ENCODE measurements around the gene PRKCB.
A peak's percentile ranks its signal among the peaks of the same experiment; 100 is the strongest.

The PRKCB gene

DNA sequence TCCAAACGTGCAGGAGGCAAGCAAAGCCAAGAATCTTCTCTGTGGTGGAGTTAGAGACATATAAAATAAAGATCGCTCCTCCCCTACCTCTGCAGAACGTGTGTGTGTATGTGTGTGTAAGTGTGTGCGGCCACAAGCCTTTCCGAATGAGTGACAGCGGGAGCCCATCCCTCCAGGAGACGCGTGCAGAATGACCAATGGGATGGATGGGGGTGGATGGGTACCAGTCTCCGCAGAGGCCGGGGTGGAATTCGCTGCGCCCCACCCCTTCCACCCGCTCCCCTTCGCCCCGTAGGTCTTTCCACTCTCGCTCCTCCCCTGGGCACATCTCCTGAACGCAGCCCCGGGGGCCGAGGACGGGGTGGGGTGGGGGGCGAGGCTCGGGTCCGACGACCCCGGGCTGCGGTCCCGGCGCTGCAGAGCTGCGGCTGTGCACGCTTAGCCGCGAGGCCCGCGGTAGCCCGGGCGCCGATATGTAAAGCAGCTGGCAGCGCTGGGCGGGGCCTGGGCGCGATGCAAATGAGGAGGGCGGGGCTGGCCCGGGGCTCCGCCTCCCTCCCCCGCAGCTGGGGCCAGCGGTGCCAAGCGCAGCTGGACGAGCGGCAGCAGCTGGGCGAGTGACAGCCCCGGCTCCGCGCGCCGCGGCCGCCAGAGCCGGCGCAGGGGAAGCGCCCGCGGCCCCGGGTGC, at the start of gene PRKCB:
PRKCB (plus strand) TSS at position 594 of the 688 bp plus-strand sequence.
- Histone ChIP-seq H3K36me3 (ENCODE audit: control insufficient read depth in 1 of 2, insufficient read depth in 2 of 2, low read length in 2 of 2) (no peaks in the 10 kb centered on the region), H3K4me3 (ENCODE audit: low read depth in 1 of 2, low read length in 2 of 2) (peak within 1 kb of the TSS; percentile 62 to 73), H3K9me3 (ENCODE audit: control insufficient read depth in 1 of 2, low read length in 2 of 2) (no peaks in the 10 kb centered on the region), H3K4me1 (ENCODE audit: control insufficient read depth in 1 of 2, insufficient read depth in 2 of 2, low read length in 2 of 2) (peaks cover 20% of the 10 kb centered on the region in 2 donors), H3K27me3 (ENCODE audit: control insufficient read depth in 1 of 2, insufficient read depth in 2 of 2, low read length in 2 of 2) (peaks cover 7 to 16% of the 10 kb centered on the region in 2 donors), H3K27ac (ENCODE audit: low read depth, low read length) (no peak within 1 kb of the TSS), H3K9ac (ENCODE audit: low read depth in 1 of 2, low read length in 2 of 2) (peak within 1 kb of the TSS; percentile 12 to 24)

DNA sequence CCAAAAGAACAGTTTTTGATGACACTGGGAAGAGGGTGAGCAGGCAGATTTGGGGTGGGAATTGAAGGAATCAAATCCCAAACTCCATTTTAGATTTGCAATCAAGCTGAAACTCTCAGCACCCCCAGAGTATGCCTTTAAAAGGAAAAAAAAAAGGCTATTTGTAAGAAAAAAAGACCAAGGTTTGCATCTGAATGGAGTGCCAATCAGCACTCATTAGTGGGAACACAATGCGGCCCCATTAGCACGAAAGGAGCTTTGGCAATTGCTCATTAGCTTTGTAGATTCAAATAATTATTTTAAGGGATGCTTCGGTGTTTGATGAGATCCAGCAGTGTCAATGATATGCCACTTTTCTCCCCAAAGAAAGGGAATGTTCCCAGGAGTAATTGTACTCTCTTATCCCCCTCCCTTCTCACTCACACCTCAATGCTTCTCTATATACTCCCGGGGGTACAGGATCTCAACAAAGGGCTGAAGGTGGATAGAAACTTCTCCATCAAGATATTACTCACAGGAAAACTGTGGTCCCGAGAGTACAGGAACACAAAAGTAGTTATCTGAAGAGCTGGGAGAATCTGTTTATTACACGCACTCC, 48.7 kb upstream of the PRKCB start:
- Histone ChIP-seq H3K27me3 (ENCODE audit: control insufficient read depth in 1 of 2, insufficient read depth in 2 of 2, low read length in 2 of 2) (no peaks in the 10 kb centered on the region), H3K4me3 (ENCODE audit: low read depth in 1 of 2, low read length in 2 of 2) (no peak overlapping the region), H3K36me3 (ENCODE audit: control insufficient read depth in 1 of 2, insufficient read depth in 2 of 2, low read length in 2 of 2) (no peaks in the 10 kb centered on the region), H3K9ac (ENCODE audit: low read depth in 1 of 2, low read length in 2 of 2) (no peak overlapping the region), H3K9me3 (ENCODE audit: control insufficient read depth in 1 of 2, low read length in 2 of 2) (no peaks in the 10 kb centered on the region), H3K4me1 (ENCODE audit: control insufficient read depth in 1 of 2, insufficient read depth in 2 of 2, low read length in 2 of 2) (peaks cover 0 to 3% of the 10 kb centered on the region in 2 donors), H3K27ac (ENCODE audit: low read depth, low read length) (no peak overlapping the region)

DNA sequence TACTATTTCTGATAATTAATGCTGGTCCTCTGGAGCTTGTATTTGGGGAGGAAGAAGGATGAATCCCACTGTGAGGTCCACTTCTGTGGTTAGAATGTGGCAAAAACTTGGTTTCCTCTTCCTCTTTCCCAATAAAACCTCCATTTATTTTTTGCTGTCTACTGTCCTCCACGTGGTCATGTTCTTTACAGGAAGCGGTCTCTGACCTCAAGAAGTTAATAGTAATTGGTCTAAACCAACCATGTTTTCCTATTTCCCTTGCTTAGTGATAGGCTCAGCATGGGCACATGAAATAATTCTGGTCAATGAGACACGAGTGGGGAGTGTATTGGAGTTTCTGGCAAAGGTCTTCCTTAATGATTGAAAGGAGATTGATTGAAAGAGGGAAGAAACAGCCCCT, 47.1 kb upstream of the PRKCB start:
- Histone ChIP-seq H3K9ac (ENCODE audit: low read depth in 1 of 2, low read length in 2 of 2) (no peak overlapping the region), H3K36me3 (ENCODE audit: control insufficient read depth in 1 of 2, insufficient read depth in 2 of 2, low read length in 2 of 2) (no peaks in the 10 kb centered on the region), H3K4me1 (ENCODE audit: control insufficient read depth in 1 of 2, insufficient read depth in 2 of 2, low read length in 2 of 2) (peaks cover 2 to 7% of the 10 kb centered on the region in 2 donors), H3K27me3 (ENCODE audit: control insufficient read depth in 1 of 2, insufficient read depth in 2 of 2, low read length in 2 of 2) (no peaks in the 10 kb centered on the region), H3K27ac (ENCODE audit: low read depth, low read length) (no peak overlapping the region), H3K9me3 (ENCODE audit: control insufficient read depth in 1 of 2, low read length in 2 of 2) (no peaks in the 10 kb centered on the region), H3K4me3 (ENCODE audit: low read depth in 1 of 2, low read length in 2 of 2) (no peak overlapping the region)

DNA sequence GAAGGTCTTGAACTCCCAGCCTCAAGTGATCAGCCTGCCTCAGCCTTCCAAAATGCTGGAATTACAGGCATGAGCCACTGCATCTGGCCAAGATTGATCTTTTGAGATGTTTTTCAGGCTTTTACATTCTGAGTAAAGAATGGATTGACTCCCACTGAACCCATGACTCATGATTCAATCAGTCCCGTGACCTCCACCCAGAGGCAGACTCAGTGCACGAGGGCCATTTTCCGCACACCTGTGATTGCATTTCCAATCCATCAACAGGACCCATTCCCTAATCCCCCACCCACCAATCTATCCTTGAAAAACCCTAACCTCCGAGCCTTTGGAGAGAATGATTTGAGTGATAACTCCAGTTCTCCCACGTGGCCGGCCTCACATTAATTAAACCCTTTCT, 40.4 kb upstream of the PRKCB start:
- Histone ChIP-seq H3K4me1 (ENCODE audit: control insufficient read depth in 1 of 2, insufficient read depth in 2 of 2, low read length in 2 of 2) (peaks cover 27 to 28% of the 10 kb centered on the region in 2 donors), H3K4me3 (ENCODE audit: low read depth in 1 of 2, low read length in 2 of 2) (no peak overlapping the region), H3K9me3 (ENCODE audit: control insufficient read depth in 1 of 2, low read length in 2 of 2) (no peaks in the 10 kb centered on the region), H3K27me3 (ENCODE audit: control insufficient read depth in 1 of 2, insufficient read depth in 2 of 2, low read length in 2 of 2) (no peaks in the 10 kb centered on the region), H3K9ac (ENCODE audit: low read depth in 1 of 2, low read length in 2 of 2) (no peak overlapping the region), H3K27ac (ENCODE audit: low read depth, low read length) (peak overlapping the region; percentile 45), H3K36me3 (ENCODE audit: control insufficient read depth in 1 of 2, insufficient read depth in 2 of 2, low read length in 2 of 2) (no peaks in the 10 kb centered on the region)

DNA sequence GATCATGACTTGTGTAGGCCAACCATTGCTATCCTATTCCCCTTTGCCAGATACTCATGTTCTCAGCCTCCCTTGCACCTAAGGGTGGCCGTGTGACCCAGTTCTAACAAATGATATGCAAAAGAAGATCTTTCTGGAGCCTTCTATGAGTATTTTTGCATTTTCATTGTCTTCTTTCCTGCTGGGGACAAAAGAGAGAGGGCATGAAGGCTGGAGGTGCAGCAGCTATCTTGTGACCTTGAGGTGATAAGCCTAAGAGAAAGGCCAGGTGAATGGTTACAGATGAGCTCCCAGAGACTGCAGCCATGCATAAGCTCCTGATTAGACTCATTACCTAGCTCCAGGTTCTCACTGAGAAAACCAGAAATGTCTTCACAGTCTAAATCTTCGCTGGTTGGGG, 38.8 kb upstream of the PRKCB start:
- no peaks in the 10 kb centered on the region for H3K36me3 ChIP-seq (ENCODE audit: control insufficient read depth in 1 of 2, insufficient read depth in 2 of 2, low read length in 2 of 2)
- H3K9me3 ChIP-seq (ENCODE audit: control insufficient read depth in 1 of 2, low read length in 2 of 2) = no peaks in the 10 kb centered on the region
- H3K4me1 ChIP-seq (ENCODE audit: control insufficient read depth in 1 of 2, insufficient read depth in 2 of 2, low read length in 2 of 2) = peaks cover 30 to 36% of the 10 kb centered on the region in 2 donors
- no peak overlapping the region for H3K27ac ChIP-seq (ENCODE audit: low read depth, low read length)
- no peak overlapping the region for H3K9ac ChIP-seq (ENCODE audit: low read depth in 1 of 2, low read length in 2 of 2)
- H3K27me3 ChIP-seq (ENCODE audit: control insufficient read depth in 1 of 2, insufficient read depth in 2 of 2, low read length in 2 of 2) = no peaks in the 10 kb centered on the region
- H3K4me3 ChIP-seq (ENCODE audit: low read depth in 1 of 2, low read length in 2 of 2) = no peak overlapping the region

DNA sequence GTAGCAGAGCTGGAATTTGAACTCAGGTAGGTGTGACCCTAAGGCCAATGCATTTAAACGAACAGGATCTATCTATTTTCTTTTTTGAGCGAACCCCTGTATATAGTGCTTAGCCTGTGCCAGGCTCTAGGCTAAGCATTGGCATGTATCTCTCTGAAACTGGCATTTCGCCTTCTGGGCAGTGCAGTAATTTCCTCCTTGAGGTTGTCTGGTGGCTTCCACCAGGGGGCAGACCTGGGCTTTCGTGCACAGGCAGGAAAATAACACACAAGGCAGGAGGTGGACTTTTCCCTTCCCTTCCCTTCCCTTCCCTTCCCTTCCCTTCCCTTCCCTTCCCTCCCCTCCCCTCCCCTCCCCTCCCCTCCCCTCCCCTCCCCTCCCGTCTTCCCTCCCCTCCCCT, 34.4 kb upstream of the PRKCB start:
- Histone ChIP-seq H3K4me1 (ENCODE audit: control insufficient read depth in 1 of 2, insufficient read depth in 2 of 2, low read length in 2 of 2) (peaks cover 19 to 22% of the 10 kb centered on the region in 2 donors), H3K27me3 (ENCODE audit: control insufficient read depth in 1 of 2, insufficient read depth in 2 of 2, low read length in 2 of 2) (no peaks in the 10 kb centered on the region), H3K9me3 (ENCODE audit: control insufficient read depth in 1 of 2, low read length in 2 of 2) (no peaks in the 10 kb centered on the region), H3K9ac (ENCODE audit: low read depth in 1 of 2, low read length in 2 of 2) (no peak overlapping the region), H3K36me3 (ENCODE audit: control insufficient read depth in 1 of 2, insufficient read depth in 2 of 2, low read length in 2 of 2) (no peaks in the 10 kb centered on the region), H3K4me3 (ENCODE audit: low read depth in 1 of 2, low read length in 2 of 2) (no peak overlapping the region), H3K27ac (ENCODE audit: low read depth, low read length) (no peak overlapping the region)

DNA sequence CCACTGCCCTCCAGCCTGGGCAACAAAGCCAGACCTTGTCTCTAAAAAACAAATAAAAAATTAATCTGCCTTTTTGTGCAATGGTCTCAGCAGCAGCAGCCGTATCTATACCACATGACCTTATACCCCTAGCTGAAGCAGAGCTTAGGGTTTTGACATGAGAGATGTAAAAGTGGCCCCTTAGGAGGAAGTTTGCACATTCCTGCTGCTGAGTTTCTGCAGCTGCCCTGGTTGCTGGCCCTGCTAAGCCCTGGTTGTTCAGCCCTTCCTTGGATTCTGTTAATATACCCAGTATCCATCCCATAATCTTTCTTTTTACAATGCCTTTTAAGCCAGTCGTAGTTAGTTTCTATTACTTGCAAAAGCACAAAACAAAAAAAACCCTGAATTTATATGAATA, 33.0 kb upstream of the PRKCB start:
- Histone ChIP-seq H3K4me3 (ENCODE audit: low read depth in 1 of 2, low read length in 2 of 2) (no peak overlapping the region), H3K9me3 (ENCODE audit: control insufficient read depth in 1 of 2, low read length in 2 of 2) (no peaks in the 10 kb centered on the region), H3K36me3 (ENCODE audit: control insufficient read depth in 1 of 2, insufficient read depth in 2 of 2, low read length in 2 of 2) (no peaks in the 10 kb centered on the region), H3K27me3 (ENCODE audit: control insufficient read depth in 1 of 2, insufficient read depth in 2 of 2, low read length in 2 of 2) (no peaks in the 10 kb centered on the region), H3K4me1 (ENCODE audit: control insufficient read depth in 1 of 2, insufficient read depth in 2 of 2, low read length in 2 of 2) (peaks cover 14 to 17% of the 10 kb centered on the region in 2 donors), H3K9ac (ENCODE audit: low read depth in 1 of 2, low read length in 2 of 2) (no peak overlapping the region), H3K27ac (ENCODE audit: low read depth, low read length) (no peak overlapping the region)

DNA sequence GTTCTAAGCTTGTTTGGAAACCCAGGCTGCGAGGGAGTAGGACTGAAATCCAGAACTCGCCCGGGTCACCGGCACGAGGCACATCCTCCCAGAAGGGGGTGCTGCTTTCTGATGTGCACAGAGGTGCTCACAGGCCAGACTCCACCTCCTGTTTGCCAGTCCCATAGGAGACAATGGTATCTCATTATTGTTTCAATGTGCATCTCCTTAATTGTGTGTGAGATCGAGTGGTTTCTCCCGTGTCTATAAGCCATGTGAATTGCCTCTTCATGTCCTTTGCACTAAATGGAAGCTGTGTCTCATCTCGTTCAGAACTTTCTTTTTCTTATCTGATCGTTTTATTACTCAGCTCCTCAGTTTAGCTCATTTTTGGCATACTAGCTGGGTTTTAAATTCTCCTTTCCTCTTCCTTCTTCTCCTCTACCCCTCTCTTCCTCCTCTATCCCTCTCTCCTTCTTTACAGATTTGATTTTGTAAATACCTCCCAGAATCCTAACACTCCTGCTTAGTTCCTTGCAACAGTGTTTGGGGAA, 32.1 kb upstream of the PRKCB start:
- Histone ChIP-seq H3K4me1 (ENCODE audit: control insufficient read depth in 1 of 2, insufficient read depth in 2 of 2, low read length in 2 of 2) (peaks cover 14 to 17% of the 10 kb centered on the region in 2 donors), H3K9me3 (ENCODE audit: control insufficient read depth in 1 of 2, low read length in 2 of 2) (no peaks in the 10 kb centered on the region), H3K9ac (ENCODE audit: low read depth in 1 of 2, low read length in 2 of 2) (no peak overlapping the region), H3K4me3 (ENCODE audit: low read depth in 1 of 2, low read length in 2 of 2) (peak overlapping the region; percentile 19 to 50), H3K27ac (ENCODE audit: low read depth, low read length) (no peak overlapping the region), H3K36me3 (ENCODE audit: control insufficient read depth in 1 of 2, insufficient read depth in 2 of 2, low read length in 2 of 2) (no peaks in the 10 kb centered on the region), H3K27me3 (ENCODE audit: control insufficient read depth in 1 of 2, insufficient read depth in 2 of 2, low read length in 2 of 2) (no peaks in the 10 kb centered on the region)

DNA sequence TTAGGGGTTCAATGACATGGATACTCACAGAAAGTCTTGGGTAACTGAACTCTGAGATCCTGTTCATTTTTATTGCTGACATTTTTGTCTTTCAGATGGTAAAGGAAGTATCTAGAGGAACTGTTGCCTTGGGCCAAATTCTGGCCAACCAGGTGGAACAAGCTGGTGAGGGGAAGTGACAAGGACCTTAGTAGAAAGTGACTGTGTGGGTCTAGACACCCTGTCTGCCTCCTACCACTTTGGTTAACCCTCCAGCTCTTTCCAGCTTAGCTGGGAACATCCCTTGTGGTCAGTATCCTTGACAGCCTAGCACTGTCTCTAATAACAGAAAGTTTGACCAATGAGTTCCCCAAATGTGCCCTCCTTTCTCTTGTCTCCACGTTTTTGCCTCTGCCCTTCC, 28.8 kb upstream of the PRKCB start:
- Histone ChIP-seq H3K9ac (ENCODE audit: low read depth in 1 of 2, low read length in 2 of 2) (no peak overlapping the region), H3K27ac (ENCODE audit: low read depth, low read length) (no peak overlapping the region), H3K4me3 (ENCODE audit: low read depth in 1 of 2, low read length in 2 of 2) (no peak overlapping the region), H3K9me3 (ENCODE audit: control insufficient read depth in 1 of 2, low read length in 2 of 2) (no peaks in the 10 kb centered on the region), H3K36me3 (ENCODE audit: control insufficient read depth in 1 of 2, insufficient read depth in 2 of 2, low read length in 2 of 2) (no peaks in the 10 kb centered on the region), H3K4me1 (ENCODE audit: control insufficient read depth in 1 of 2, insufficient read depth in 2 of 2, low read length in 2 of 2) (peaks cover 3 to 8% of the 10 kb centered on the region in 2 donors), H3K27me3 (ENCODE audit: control insufficient read depth in 1 of 2, insufficient read depth in 2 of 2, low read length in 2 of 2) (no peaks in the 10 kb centered on the region)

DNA sequence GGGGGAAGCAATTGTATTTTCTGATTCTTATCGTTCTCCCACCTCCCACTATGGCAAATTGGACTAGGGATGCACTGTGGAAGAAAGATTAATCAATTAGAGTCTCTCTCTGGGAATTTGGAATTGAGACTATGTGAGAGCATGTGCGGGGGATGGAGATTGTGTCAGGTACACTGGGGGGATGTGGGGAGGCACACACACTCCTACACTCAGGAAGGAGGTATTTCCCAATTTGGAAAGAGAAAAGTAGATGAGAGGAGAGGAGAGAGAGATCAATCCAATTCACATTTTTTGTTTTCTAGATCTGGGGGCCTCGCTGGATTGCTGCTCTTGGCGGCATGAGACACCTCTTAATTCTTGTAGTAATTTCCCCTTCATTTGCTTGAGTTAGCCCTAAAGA, 14.3 kb upstream of the PRKCB start:
- H3K9ac ChIP-seq (ENCODE audit: low read depth in 1 of 2, low read length in 2 of 2) = no peak overlapping the region
- peaks cover 0 to 6% of the 10 kb centered on the region in 2 donors for H3K4me1 ChIP-seq (ENCODE audit: control insufficient read depth in 1 of 2, insufficient read depth in 2 of 2, low read length in 2 of 2)
- H3K9me3 ChIP-seq (ENCODE audit: control insufficient read depth in 1 of 2, low read length in 2 of 2) = no peaks in the 10 kb centered on the region
- peaks cover 0 to 3% of the 10 kb centered on the region in 2 donors for H3K27me3 ChIP-seq (ENCODE audit: control insufficient read depth in 1 of 2, insufficient read depth in 2 of 2, low read length in 2 of 2)
- H3K27ac ChIP-seq (ENCODE audit: low read depth, low read length) = no peak overlapping the region
- no peaks in the 10 kb centered on the region for H3K36me3 ChIP-seq (ENCODE audit: control insufficient read depth in 1 of 2, insufficient read depth in 2 of 2, low read length in 2 of 2)
- no peak overlapping the region for H3K4me3 ChIP-seq (ENCODE audit: low read depth in 1 of 2, low read length in 2 of 2)

Measured in duodenal mucosa (tissue), 2 donors.